H7 (cell line): ENCODE measurements around the gene SETD1B. TPM values are rescaled to one million over a fixed set of nuclear protein-coding genes. Genes with fewer than 3 reads are reported as not detected.
A peak's percentile ranks its signal among the peaks of the same experiment; 100 is the strongest.

Experiments used
- DNase-seq: peaks from one replicate; pipeline ENCODE4 v3.0.0; 2012
- H3K27me3 ChIP-seq: 2 replicates; pipeline ENCODE4 v1.6.0; 2011; ENCODE audit warnings: mild to moderate bottlenecking, low read length; ENCODE audit not compliant: control insufficient read depth, insufficient read depth
- H3K36me3 ChIP-seq: replicated peaks from 2 replicates; pipeline ENCODE4 v1.5.1; 2011; ENCODE audit warnings: low read length; ENCODE audit not compliant: control insufficient read depth, insufficient read depth
- H3K4me3 ChIP-seq: 2 replicates; pipeline ENCODE4 v1.5.1; 2011; ENCODE audit warnings: low read depth, mild to moderate bottlenecking, control low read depth, low read length, moderate library complexity; ENCODE audit not compliant: insufficient read depth
- total RNA-seq: library from RNA; depleted of rRNA; stranded (reverse); fragments of >200 nt; shearing (Covaris generic); gene quantifications from 2 replicates; pipeline ENCODE4 v1.2.3, GENCODE V29; 2014

The SETD1B gene
- total RNA-seq, 1 experiment from 2014 or later = 3.5 TPM

DNA sequence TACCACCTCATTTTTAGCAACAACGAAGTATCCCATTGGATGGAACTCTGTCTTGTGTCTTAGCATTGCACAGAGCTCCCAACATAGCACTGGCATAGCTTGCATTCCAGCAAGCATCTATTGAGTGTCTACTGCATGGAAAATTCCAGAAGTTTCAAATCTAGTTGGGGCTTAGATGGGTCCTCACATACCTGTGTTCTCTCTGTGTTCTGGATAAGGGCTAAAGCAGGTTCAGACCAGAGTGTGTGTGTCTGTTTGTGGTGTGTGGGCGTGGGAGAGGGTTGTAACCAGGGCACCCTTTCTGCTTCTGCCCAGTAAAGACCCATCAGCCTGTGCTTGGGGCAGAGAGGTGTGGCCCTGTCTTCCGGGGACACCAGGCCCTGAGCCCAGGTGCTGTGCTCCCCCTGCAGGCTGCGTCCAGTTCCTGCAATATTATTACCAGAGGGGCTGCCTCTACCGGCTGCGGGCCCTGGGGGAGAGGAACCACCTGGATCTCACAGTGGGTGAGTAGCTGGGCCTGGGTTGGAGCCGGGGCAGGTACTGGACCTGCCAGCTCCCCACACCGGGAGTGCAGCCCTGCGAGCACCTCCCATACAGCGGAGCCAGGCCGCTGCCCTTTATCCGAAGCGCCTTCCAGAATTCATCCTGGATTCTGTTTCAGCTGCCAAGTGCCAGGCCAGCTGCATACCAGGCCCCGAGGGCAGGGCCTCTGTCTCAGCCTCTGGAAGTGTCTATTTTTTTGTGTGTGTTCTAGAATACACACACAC lies 30.6 kb upstream of the SETD1B start:
- no peaks in the 10 kb centered on the region for H3K27me3 ChIP-seq
- peaks cover 2% of the 10 kb centered on the region; the same call in 1 of the 2 replicates for H3K36me3 ChIP-seq
- no peak overlapping the region for H3K4me3 ChIP-seq
- peak; percentile 97 for DNase-seq

DNA sequence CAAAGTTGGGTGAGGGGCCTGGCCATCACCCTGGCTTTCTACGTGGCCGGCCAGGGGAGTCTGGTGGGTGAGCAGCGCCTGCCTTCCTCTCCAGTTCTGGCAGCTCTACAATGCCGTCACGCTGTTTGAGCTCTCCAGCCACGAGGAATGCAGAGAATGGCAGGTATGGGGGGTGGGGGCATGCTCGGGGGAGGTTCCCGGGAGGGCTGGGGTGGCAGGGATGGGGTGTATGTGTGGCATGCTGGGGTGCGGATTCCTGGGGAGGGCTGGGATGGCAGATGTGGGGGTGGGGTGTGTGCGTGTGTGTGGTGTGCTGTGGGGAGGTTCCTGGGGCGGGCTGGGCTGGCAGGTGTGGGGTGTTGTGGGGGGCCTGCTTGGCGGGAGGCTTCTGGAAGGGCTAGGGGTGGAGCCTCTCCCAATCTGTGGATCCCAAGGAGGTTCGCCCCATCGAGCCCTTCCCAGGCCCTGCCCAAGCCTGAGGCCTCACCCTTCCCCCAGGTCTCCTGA lies 28.8 kb upstream of the SETD1B start:
- H3K27me3 ChIP-seq = no peaks in the 10 kb centered on the region
- no peak overlapping the region for H3K4me3 ChIP-seq
- DNase-seq = peak; percentile 92
- peaks cover 2% of the 10 kb centered on the region for H3K36me3 ChIP-seq

DNA sequence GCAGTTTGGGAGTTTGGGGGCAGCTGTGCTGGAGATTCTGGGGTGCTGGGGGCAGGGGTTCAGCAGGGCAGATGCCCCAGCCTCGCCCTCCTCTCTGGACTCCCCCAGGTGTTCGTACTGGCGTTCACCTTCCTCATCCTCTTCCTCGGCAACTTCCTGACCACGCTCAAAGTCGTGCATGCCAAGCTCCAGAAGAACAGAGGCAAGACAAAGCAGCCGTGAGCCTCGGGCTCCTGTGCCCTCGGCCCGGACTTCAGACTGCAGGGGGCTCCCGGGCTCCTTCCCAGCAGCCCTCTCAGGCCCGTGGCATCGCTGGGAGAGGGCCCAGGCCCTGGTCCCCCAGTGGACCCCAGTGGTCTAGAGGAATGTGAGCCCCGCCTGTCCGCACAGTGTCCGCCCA lies 28.3 kb upstream of the SETD1B start:
- DNase-seq = peak; percentile 80
- H3K27me3 ChIP-seq = no peaks in the 10 kb centered on the region
- peaks cover 5% of the 10 kb centered on the region for H3K36me3 ChIP-seq
- no peak overlapping the region for H3K4me3 ChIP-seq

- peaks cover 5% of the 10 kb centered on the region for H3K36me3 ChIP-seq
- no peak overlapping the region for H3K4me3 ChIP-seq
- DNase-seq = peak; percentile 97
- no peaks in the 10 kb centered on the region for H3K27me3 ChIP-seq
These were observed 27.4 kb upstream of the SETD1B start for GRCh38 chr12:121776190-121777098.

DNA sequence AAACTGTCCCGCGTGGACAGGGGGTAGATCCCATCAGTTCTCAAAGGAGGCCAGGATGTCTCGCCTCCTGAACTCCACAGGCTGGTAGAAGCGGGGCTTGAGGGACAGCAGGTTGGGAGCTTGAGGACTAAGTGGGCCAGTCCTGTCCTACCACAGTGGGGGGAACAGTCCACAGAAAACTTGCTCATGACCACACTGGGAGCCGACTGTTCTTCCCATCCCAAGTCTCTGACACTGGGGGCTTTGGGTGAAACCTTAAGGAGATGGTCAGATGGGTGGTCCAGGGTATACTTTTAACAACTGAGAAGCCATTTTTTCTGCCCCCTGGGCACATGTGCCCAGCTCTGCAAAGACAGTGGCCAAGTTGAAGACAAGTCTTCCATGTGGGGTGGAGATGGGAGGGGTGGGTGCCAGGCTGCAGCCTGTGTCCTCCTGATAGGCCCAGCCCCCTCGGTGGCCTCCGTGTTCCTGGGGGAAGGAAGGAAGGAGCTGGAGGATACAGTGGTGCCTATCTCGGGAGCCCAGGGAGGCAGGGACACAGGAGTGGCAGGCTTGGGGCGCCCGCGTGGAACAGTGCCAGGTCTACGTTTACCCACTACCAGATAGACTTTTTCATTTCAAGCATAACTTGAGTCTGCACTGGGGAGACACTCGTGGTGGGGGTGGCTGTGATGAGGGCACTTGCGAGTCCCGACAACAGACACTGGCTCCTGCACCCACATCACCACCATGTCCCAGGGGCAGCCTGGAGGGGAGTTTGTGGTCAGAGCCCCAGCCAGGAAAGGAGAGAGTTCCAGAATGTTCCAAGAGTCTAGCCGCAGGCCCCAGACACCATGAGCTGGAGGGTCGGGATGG lies 25.0 kb upstream of the SETD1B start:
- peaks cover 3% of the 10 kb centered on the region for H3K36me3 ChIP-seq
- DNase-seq = peak; percentile 58
- H3K27me3 ChIP-seq = no peaks in the 10 kb centered on the region
- no peak overlapping the region for H3K4me3 ChIP-seq

DNA sequence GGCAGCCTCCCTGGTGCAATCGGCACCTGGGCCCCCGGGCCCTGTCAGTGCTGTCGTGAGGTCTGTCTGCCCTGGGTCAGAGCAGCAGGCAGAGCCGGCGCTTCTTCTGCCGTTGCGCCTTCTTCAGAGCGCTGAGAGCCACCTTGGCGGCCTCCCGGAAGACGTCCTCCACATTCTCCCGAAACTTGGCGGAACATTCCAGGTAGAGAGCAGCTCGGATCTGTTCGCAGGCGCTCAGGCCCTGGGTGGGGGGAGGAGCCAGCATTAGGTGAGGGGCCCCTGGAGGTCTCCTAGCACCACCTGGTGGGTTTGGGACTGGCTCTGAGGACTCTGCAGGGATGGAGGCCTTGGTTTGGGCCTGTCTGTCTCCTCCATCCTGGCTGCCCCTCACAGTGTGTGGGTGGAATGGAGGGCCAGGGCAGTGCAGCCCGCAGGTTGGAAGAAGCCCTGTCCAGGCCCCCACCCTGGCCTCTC lies 24.4 kb upstream of the SETD1B start:
- Histone ChIP-seq H3K27me3 (no peaks in the 10 kb centered on the region), H3K4me3 (no peak overlapping the region), H3K36me3 (peaks cover 3% of the 10 kb centered on the region)
- peak; percentile 62 for DNase-seq

DNA sequence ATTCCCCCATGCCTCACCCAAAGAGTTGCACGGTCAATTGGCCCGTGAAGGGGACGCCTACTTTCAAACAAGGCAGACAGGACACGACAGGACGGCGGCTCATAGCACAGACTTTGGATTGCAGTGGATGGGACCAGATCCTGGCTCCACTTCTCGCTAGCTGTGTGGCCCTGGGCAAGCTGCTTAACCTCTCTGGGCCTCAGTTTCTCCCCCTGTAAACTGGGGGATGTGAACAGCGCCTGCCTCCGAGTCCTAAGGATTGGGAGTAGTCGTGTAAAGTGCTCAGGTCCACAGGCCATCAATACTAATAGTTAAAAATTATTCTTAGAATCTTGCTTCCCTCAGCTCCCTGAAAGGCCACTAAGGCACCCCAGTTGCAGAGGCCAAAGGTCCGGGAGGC lies 23.4 kb upstream of the SETD1B start:
- peaks cover 3% of the 10 kb centered on the region for H3K36me3 ChIP-seq
- no peak for DNase-seq
- H3K4me3 ChIP-seq = no peak overlapping the region
- no peaks in the 10 kb centered on the region for H3K27me3 ChIP-seq

DNA sequence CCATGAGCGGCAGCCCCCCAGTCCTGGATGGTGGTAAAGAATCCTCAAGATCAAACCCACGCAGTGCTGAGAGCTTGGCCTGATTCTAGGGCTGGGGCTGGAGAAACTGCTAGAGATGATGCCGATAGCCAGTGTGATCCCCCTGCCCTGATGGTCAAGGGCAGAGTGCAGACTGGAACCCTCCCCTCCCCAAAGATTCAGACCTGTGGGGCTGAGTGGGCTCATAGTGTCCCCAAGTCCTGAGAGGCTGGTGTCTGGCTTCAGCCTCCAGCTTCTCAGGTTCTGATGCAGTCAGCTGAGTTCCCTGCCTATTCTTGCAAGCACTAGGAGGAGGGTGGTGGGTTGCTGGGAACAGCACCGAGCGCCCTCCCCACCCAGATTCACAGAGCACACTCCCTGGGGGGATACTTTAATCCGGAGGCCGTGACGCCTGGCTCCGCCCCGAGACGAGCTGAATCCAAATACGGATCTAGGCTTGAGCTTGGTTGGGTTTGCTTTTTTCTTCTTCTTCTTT lies 22.3 kb upstream of the SETD1B start:
- peaks cover 3% of the 10 kb centered on the region for H3K36me3 ChIP-seq
- peak; percentile 73 for DNase-seq

DNA sequence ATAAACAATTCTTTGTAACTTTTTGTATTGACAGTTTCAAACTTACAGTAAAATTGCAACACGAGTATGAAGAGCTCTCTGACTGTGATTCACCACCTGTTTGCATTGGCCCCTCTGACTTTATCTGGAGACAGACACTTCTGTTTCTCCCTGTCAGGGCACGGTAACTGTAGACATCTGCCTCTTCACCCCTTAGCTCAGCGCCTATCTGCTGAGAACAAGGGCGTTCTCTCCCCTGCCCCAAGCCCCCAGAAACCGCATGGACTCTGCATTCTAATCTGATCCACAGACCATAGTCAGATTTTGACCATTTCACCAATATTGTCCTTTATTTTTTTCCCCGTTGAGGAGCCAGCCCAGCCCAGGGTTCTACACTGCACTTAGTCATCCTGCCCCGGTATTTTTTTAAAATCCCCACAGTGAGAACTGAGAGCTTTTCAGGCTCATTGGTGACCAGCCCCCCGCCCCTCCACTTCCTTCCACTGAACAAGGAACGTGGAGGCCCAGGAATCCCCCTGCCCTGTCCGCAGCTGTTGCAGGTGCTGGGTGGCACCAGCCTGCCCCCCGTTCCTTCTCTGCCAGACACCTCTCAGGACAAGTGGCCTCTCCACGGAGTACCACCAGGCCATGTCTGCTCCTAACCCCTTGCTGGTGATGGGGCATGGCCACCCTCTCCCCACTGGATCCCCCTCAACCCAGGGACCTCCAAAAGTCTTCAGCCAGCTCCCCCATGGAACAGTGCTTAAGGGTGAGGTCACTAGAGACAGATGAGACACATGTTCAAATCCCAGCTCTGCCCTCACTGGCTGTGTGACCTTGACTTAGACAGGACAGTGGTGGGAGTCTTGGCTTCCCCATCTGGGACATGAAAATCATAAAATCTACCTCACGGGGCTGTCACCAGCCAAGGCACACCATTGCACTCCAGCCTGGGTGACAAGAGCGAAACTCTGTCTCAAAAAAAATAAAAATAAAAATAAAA lies 21.5 kb upstream of the SETD1B start:
- Histone ChIP-seq H3K27me3 (no peaks in the 10 kb centered on the region), H3K36me3 (peaks cover 3% of the 10 kb centered on the region), H3K4me3 (no peak overlapping the region)
- peak; percentile 51 for DNase-seq

More for the DNA sequence above, 22.3 kb upstream of the SETD1B start:
- Histone ChIP-seq H3K4me3 (no peak overlapping the region), H3K27me3 (no peaks in the 10 kb centered on the region)

- no peaks in the 10 kb centered on the region for H3K27me3 ChIP-seq
- H3K36me3 ChIP-seq = peaks cover 3% of the 10 kb centered on the region
- DNase-seq = no peak
- H3K4me3 ChIP-seq = no peak overlapping the region
These were observed 20.0 kb upstream of the SETD1B start for GRCh38 chr12:121783766-121784165.

GRCh38 chr12:121784460-121784859 lies 19.3 kb upstream of the SETD1B start:
- H3K36me3 ChIP-seq = peaks cover 3% of the 10 kb centered on the region; the same call in 1 of the 2 replicates
- no peaks in the 10 kb centered on the region for H3K27me3 ChIP-seq
- no peak for DNase-seq
- no peak overlapping the region for H3K4me3 ChIP-seq

DNA sequence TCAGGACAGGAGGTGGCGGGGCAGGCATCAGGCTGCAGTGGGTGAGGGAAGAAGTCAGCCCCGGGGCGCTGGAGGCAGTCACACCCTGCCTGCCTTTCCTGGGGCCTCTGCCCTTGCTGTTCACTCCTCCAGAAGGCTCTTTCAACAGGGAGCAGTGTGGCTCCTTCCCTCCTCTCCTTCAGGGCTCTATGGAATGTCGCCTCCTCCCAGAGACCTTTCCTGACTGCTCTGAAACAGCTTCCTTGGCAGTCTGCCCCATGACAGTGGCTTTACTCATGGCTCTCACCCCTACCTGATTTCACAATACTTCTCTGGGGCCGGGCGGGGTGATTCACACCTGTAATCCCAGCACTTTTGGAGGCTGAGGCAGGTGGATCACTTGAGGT lies 17.4 kb upstream of the SETD1B start:
- H3K27me3 ChIP-seq = no peaks in the 10 kb centered on the region
- peak; percentile 52 for DNase-seq
- no peaks in the 10 kb centered on the region; the same call in 1 of the 2 replicates for H3K36me3 ChIP-seq
- no peak overlapping the region for H3K4me3 ChIP-seq
